Activated naive CD8-positive, alpha-beta T cell treated with anti-CD3 and anti-CD28 coated beads for 36 hours (primary cell): Measurements from ENCODE around the gene TET2. TPM values are rescaled to one million over a fixed set of nuclear protein-coding genes. Genes with fewer than 3 reads are reported as not detected.
A peak's percentile ranks its signal among the peaks of the same experiment; 100 is the strongest.

Experiments
- DNase-seq: peaks from one replicate; pipeline ENCODE4 v3.0.0; 2021
- H3K27ac Mint-ChIP-seq: one replicate; pipeline ENCODE4 v1.8.0; 2022; ENCODE audit warnings: mild to moderate bottlenecking, moderate library complexity, mixed read lengths
- H3K27me3 Mint-ChIP-seq: one replicate; pipeline ENCODE4 v1.8.0; 2022; ENCODE audit warnings: mild to moderate bottlenecking, mixed read lengths
- H3K36me3 Mint-ChIP-seq: one replicate; pipeline ENCODE4 v1.8.0; 2021; ENCODE audit warnings: mild to moderate bottlenecking, mixed read lengths
- H3K4me1 Mint-ChIP-seq: one replicate; pipeline ENCODE4 v1.8.0; 2021; ENCODE audit warnings: mixed read lengths
- H3K4me3 Mint-ChIP-seq: one replicate; pipeline ENCODE4 v1.8.0; 2022; ENCODE audit warnings: mild to moderate bottlenecking, moderate library complexity, mixed read lengths
- H3K9me3 Mint-ChIP-seq: one replicate; pipeline ENCODE4 v1.8.0; 2022; ENCODE audit warnings: mixed read lengths
- total RNA-seq, 2 experiments: library from RNA; stranded (reverse); gene quantifications; one replicate each; pipeline ENCODE4 v1.2.3, GENCODE V29; 2021

The TET2 gene
- total RNA-seq, 2 experiments from 2014 or later: 20.7 to 22.6 TPM

DNA sequence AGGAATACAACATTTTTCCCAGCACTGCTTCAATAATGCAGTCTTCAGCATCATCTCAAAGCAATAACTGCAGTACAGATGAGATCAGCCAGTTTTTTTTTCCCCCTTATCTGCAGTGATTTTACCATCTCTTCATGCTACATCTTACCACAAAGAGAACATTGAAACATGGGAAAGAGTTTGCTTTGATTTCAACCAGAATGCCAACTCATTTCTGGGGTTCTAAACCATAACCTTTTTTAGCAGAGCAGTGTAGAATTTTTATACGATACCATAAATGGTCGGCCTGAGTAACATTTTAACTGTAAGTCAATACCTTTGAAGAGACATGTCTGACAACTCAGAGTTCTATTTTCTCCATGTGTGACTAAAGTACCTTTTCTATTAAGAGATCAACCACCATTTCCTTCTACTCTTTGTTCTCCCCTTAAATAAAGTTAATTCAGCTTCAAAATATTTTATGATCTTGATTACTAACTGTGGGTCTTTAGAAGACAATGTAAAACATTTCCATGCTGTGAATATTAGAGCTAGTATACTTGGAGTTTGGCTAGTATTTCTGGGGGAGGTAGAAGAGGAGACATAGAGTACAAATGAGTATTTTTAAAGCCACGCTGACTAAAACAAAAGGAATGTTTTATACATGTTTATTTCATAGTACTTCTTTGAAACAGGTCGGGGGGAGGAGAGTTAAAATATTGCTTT is 69.1 kb downstream of the TET2 start:
- H3K27me3 Mint-ChIP-seq: no peaks in the 10 kb centered on the region
- peaks cover 33% of the 10 kb centered on the region for H3K36me3 Mint-ChIP-seq
- H3K27ac Mint-ChIP-seq: peak overlapping the region; percentile 60
- DNase-seq: no peak
- H3K4me1 Mint-ChIP-seq: peaks cover 22% of the 10 kb centered on the region
- H3K4me3 Mint-ChIP-seq: no peak overlapping the region
- no peaks in the 10 kb centered on the region for H3K9me3 Mint-ChIP-seq

DNA sequence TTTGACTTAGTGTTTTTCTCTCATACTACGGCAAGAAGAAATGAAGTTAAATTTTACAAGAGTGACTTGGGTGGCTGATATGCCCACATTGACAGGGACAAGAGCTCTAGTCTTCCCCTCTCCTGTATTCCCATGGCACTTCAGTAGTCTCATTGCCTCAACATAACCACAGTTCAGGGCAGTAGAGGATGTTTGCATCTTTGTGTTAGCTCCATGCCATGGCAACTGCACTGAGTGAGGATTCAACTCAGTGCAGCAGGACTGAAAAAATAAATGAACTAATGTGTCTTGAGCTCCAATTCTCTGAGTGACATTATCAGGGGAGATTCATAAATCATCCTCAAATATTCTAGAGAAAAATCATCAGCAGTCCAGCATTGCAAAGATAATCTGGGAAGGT is 78.8 kb downstream of the TET2 start:
- H3K27me3 Mint-ChIP-seq: no peaks in the 10 kb centered on the region
- DNase-seq: no peak
- no peak overlapping the region for H3K4me3 Mint-ChIP-seq
- no peak overlapping the region for H3K27ac Mint-ChIP-seq
- peaks cover 12% of the 10 kb centered on the region for H3K36me3 Mint-ChIP-seq
- peaks cover 10% of the 10 kb centered on the region for H3K4me1 Mint-ChIP-seq
- H3K9me3 Mint-ChIP-seq: peaks cover 3% of the 10 kb centered on the region

DNA sequence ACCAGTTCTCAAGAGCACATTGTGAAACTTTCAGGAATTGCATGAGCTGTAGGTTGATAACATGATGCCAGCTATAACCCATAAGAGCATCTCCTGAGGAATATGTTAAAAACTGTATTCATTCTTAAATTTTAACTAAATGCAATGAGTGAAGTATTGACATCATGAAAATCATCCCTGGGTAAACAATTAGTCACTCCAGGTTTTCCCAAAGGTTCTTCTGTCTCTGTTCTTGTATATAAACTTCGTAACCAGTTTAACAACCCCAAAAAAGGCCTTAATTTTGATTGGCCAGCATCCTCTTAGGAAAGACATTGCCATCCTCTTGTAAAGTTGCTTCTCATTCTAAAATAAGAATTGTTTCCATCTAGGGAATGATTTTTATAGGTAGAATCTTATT is 80.4 kb downstream of the TET2 start:
- H3K27me3 Mint-ChIP-seq: no peaks in the 10 kb centered on the region

DNA sequence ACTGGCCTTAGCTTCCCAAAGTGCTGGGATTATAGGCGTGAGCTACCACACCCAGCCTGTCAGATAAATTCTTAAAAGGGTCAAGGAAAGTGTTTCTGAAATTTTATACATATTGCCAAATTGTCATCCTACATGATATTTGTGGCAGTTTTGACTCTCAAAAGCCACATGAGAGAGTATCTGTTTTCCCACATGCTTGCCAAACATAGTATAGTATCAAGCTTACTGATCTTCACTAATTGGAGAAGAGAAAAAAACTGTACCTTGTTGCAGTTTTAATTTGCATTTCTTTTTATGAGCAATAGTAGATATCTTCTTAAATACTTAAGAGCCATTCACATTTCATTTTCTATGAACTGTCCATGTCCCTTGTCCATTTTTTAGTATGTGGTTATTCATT is 83.6 kb downstream of the TET2 start:
- no peak overlapping the region for H3K27ac Mint-ChIP-seq
- no peak for DNase-seq
- peaks cover 9% of the 10 kb centered on the region for H3K4me1 Mint-ChIP-seq
- H3K4me3 Mint-ChIP-seq: no peak overlapping the region
- peaks cover 27% of the 10 kb centered on the region for H3K36me3 Mint-ChIP-seq
- no peaks in the 10 kb centered on the region for H3K9me3 Mint-ChIP-seq
- no peaks in the 10 kb centered on the region for H3K27me3 Mint-ChIP-seq

More for the DNA sequence above, 80.4 kb downstream of the TET2 start:
- H3K4me1 Mint-ChIP-seq: peaks cover 8% of the 10 kb centered on the region
- no peak for DNase-seq
- no peak overlapping the region for H3K4me3 Mint-ChIP-seq
- H3K36me3 Mint-ChIP-seq: peaks cover 12% of the 10 kb centered on the region
- H3K27ac Mint-ChIP-seq: no peak overlapping the region
- H3K9me3 Mint-ChIP-seq: peaks cover 3% of the 10 kb centered on the region

DNA sequence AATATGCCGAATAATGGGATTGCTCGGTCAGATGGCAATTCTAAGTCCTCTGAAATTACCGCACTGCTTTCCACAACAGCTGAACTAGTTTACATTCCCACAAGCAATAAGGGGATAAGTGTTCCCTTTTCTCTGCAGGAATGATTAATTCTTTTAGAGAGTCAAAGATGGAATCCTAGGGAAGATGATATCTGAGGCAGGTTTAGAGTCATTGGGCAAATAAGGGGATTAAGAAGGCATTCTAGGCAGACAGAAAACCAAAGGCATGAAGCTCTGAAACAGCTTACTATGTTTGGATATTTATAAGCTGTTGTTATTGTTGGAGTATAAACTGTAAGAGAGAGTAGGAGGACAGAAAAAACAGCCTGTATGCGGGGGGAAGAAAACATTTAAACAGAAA is 85.7 kb downstream of the TET2 start:
- H3K27me3 Mint-ChIP-seq: no peaks in the 10 kb centered on the region
- H3K36me3 Mint-ChIP-seq: peaks cover 44% of the 10 kb centered on the region
- no peak overlapping the region for H3K27ac Mint-ChIP-seq
- DNase-seq: no peak
- H3K4me3 Mint-ChIP-seq: no peak overlapping the region
- H3K4me1 Mint-ChIP-seq: peaks cover 10% of the 10 kb centered on the region
- no peaks in the 10 kb centered on the region for H3K9me3 Mint-ChIP-seq

DNA sequence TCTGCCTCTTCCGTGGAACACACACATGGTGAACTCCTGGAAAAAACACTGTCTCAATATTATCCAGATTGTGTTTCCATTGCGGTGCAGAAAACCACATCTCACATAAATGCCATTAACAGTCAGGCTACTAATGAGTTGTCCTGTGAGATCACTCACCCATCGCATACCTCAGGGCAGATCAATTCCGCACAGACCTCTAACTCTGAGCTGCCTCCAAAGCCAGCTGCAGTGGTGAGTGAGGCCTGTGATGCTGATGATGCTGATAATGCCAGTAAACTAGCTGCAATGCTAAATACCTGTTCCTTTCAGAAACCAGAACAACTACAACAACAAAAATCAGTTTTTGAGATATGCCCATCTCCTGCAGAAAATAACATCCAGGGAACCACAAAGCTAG is 87.9 kb downstream of the TET2 start:
- Mint-ChIP-seq H3K9me3 (no peaks in the 10 kb centered on the region), H3K36me3 (peaks cover 57% of the 10 kb centered on the region), H3K27ac (no peak overlapping the region), H3K4me3 (no peak overlapping the region), H3K4me1 (peaks cover 10% of the 10 kb centered on the region), H3K27me3 (no peaks in the 10 kb centered on the region)
- DNase-seq: no peak

DNA sequence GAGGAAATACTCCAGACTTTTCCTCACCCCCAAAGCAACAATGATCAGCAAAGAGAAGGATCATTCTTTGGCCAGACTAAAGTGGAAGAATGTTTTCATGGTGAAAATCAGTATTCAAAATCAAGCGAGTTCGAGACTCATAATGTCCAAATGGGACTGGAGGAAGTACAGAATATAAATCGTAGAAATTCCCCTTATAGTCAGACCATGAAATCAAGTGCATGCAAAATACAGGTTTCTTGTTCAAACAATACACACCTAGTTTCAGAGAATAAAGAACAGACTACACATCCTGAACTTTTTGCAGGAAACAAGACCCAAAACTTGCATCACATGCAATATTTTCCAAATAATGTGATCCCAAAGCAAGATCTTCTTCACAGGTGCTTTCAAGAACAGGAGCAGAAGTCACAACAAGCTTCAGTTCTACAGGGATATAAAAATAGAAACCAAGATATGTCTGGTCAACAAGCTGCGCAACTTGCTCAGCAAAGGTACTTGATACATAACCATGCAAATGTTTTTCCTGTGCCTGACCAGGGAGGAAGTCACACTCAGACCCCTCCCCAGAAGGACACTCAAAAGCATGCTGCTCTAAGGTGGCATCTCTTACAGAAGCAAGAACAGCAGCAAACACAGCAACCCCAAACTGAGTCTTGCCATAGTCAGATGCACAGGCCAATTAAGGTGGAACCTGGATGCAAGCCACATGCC is 89.7 kb downstream of the TET2 start:
- no peak for DNase-seq
- Mint-ChIP-seq H3K4me1 (peaks cover 9% of the 10 kb centered on the region), H3K27me3 (no peaks in the 10 kb centered on the region), H3K4me3 (no peak overlapping the region), H3K27ac (no peak overlapping the region), H3K9me3 (no peaks in the 10 kb centered on the region), H3K36me3 (peaks cover 57% of the 10 kb centered on the region)

DNA sequence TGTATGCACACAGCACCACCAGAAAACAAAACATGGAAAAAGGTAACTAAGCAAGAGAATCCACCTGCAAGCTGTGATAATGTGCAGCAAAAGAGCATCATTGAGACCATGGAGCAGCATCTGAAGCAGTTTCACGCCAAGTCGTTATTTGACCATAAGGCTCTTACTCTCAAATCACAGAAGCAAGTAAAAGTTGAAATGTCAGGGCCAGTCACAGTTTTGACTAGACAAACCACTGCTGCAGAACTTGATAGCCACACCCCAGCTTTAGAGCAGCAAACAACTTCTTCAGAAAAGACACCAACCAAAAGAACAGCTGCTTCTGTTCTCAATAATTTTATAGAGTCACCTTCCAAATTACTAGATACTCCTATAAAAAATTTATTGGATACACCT is 90.2 kb downstream of the TET2 start:
- Mint-ChIP-seq H3K27me3 (no peaks in the 10 kb centered on the region), H3K27ac (no peak overlapping the region), H3K4me1 (peaks cover 9% of the 10 kb centered on the region), H3K4me3 (no peak overlapping the region), H3K36me3 (peaks cover 56% of the 10 kb centered on the region), H3K9me3 (no peaks in the 10 kb centered on the region)
- DNase-seq: no peak

DNA sequence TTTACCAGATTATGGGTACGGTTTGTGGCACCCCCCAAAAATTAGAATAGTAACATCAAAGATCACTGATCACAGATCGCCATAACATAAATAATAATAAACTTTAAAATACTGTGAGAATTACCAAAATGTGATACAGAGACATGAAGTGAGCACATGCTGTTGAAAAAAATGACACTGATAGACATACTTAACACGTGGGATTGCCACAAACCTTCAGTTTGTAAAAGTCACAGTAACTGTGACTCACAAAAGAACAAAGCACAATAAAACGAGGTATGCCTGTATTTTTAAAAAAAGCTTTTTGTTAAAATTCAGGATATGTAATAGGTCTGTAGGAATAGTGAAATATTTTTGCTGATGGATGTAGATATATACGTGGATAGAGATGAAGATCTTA is 93.4 kb downstream of the TET2 start:
- H3K36me3 Mint-ChIP-seq: peaks cover 52% of the 10 kb centered on the region
- peaks cover 9% of the 10 kb centered on the region for H3K4me1 Mint-ChIP-seq
- H3K4me3 Mint-ChIP-seq: no peak overlapping the region
- no peaks in the 10 kb centered on the region for H3K27me3 Mint-ChIP-seq
- no peak overlapping the region for H3K27ac Mint-ChIP-seq
- no peaks in the 10 kb centered on the region for H3K9me3 Mint-ChIP-seq
- DNase-seq: no peak

DNA sequence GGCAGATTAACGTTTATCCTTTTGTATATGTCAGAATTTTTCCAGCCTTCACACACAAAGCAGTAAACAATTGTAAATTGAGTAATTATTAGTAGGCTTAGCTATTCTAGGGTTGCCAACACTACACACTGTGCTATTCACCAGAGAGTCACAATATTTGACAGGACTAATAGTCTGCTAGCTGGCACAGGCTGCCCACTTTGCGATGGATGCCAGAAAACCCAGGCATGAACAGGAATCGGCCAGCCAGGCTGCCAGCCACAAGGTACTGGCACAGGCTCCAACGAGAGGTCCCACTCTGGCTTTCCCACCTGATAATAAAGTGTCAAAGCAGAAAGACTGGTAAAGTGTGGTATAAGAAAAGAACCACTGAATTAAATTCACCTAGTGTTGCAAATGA is 94.8 kb downstream of the TET2 start:
- Mint-ChIP-seq H3K4me1 (peaks cover 4% of the 10 kb centered on the region), H3K9me3 (no peaks in the 10 kb centered on the region), H3K27me3 (no peaks in the 10 kb centered on the region), H3K4me3 (no peak overlapping the region), H3K36me3 (peaks cover 39% of the 10 kb centered on the region), H3K27ac (no peak overlapping the region)
- DNase-seq: no peak

DNA sequence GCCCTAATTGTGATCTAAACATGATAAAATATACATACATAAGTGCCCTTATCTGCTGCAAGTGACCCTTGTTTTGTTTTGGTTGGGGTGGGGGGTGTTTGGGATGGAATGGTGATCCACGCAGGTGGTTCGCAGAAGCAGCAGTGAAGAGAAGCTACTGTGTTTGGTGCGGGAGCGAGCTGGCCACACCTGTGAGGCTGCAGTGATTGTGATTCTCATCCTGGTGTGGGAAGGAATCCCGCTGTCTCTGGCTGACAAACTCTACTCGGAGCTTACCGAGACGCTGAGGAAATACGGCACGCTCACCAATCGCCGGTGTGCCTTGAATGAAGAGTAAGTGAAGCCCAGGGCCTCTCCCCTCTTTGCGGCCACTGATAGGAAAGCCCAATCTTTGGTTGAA is 96.8 kb downstream of the TET2 start:
- H3K36me3 Mint-ChIP-seq: peaks cover 26% of the 10 kb centered on the region
- H3K27me3 Mint-ChIP-seq: no peaks in the 10 kb centered on the region
- DNase-seq: no peak
- no peak overlapping the region for H3K27ac Mint-ChIP-seq
- H3K4me3 Mint-ChIP-seq: no peak overlapping the region
- no peaks in the 10 kb centered on the region for H3K9me3 Mint-ChIP-seq
- peaks cover 6% of the 10 kb centered on the region for H3K4me1 Mint-ChIP-seq

DNA sequence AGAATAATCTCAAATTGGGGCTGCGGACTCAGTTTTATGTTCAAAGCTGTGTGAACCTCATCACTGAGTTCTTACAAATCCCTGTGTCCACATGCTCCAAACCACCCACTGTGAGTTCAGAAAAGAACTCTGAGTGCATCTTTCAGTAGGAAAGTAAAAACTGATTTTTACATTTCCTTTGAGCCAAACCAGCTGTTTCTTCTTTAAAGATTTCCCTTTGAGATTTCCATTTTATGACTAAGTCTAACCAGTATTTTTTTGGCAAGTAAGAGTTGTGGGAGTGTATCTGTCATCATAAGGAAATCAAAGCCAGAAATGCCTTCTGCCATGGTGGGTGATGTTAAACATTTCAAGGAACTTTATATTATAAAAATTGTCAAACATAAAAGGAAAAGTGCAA is 100.0 kb downstream of the TET2 start:
- no peaks in the 10 kb centered on the region for H3K27me3 Mint-ChIP-seq
- no peak overlapping the region for H3K27ac Mint-ChIP-seq
- no peak for DNase-seq
- H3K4me3 Mint-ChIP-seq: no peak overlapping the region
- H3K4me1 Mint-ChIP-seq: peaks cover 4% of the 10 kb centered on the region
- H3K36me3 Mint-ChIP-seq: peaks cover 34% of the 10 kb centered on the region
- no peaks in the 10 kb centered on the region for H3K9me3 Mint-ChIP-seq

DNA sequence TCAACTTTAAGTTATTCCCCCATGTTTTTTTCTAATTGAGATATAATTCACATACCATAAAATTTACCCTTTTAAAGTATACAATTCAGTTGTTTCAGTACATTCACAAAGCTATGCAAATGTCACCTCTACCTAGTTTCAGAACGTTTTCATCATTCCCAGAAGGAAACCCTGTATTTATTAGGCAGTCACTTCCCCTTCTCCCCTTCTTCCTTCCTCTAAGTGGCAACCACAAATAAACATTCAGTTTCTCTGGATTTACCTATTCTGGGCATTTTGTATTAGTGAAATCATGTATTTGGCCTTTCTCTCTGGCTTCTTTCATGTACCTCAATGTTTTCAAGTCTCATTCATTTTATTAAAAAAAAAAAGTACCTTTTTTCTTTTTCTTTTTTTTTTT is 101.9 kb downstream of the TET2 start:
- Mint-ChIP-seq H3K4me3 (no peak overlapping the region), H3K27ac (no peak overlapping the region), H3K27me3 (no peaks in the 10 kb centered on the region), H3K9me3 (peaks cover 3% of the 10 kb centered on the region), H3K36me3 (peaks cover 40% of the 10 kb centered on the region), H3K4me1 (peaks cover 4% of the 10 kb centered on the region)
- DNase-seq: no peak

DNA sequence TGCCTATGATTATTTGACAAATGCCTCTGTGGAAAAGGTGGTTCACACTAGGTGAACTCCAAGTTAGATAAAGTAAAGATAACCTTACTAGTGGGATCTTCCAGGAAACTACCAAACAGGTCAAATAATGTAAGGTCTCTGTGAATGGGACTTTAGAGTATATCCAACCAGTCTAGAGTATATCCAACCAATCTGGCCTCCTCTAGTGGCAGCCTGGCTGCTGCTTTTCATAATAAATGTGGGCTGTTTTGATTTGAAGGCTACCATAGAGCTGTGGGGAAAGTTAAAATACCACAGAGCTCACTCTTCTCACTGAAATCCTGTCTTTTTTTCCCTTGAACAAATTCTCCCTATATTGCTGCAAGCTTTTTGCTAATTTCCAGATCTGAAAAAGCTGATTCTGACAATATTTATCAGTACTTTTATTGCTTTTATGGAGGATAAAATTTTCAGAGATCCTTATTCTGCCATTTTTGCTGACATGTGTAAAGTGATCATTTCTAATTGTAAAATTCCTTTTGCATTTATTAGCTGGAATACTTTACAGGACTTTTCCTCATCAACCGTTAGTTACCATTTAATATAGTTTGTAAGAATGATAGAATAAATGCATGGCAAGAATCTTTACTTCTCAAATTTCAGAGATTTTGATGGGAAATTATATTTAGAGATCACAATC is 111.3 kb downstream of the TET2 start:
- Mint-ChIP-seq H3K36me3 (peaks cover 42% of the 10 kb centered on the region), H3K9me3 (peaks cover 2% of the 10 kb centered on the region), H3K27ac (no peak overlapping the region), H3K4me3 (no peak overlapping the region), H3K4me1 (no peaks in the 10 kb centered on the region), H3K27me3 (no peaks in the 10 kb centered on the region)
- no peak for DNase-seq

DNA sequence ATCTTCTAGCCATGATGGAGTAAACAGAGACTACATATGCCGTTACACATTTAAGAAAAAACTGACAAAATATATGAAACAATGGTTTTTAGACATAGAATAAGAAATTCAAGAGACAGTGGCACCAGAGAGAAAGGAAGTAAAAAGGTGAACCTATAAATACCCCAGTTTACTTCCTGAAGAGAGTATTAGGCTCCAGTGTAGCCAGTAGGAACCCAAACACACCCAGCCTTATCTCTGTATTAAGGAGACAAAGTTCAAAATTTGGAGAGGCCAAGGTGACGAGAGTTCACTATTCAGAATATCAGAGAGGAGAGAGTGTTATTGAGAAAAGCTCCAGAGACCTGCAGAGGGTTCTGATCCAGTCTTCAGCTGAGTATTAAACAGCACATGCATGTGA is 119.0 kb downstream of the TET2 start:
- H3K36me3 Mint-ChIP-seq: peaks cover 58% of the 10 kb centered on the region
- DNase-seq: no peak

More for the DNA sequence above, 119.0 kb downstream of the TET2 start:
- Mint-ChIP-seq H3K4me3 (no peak overlapping the region), H3K9me3 (peaks cover 8% of the 10 kb centered on the region), H3K27ac (no peak overlapping the region), H3K27me3 (no peaks in the 10 kb centered on the region), H3K4me1 (peaks cover 2% of the 10 kb centered on the region)
